H1 (cell line): ENCODE data around the gene RNF38. TPM values are rescaled to one million over a fixed set of nuclear protein-coding genes. Genes with fewer than 3 reads are reported as not detected.

Experiments
- CTCF ChIA-PET: fragments of 300-600 bp; sonication (Branson Sonifier 250); formaldehyde crosslinking; loops from one replicate; lab custom pipeline; 2021; ENCODE audit not compliant: partially characterized antibody; lab: Charles Lee
- POLR2A ChIA-PET: fragments of 300-600 bp; sonication (Branson Sonifier 250); formaldehyde crosslinking; loops from one replicate; lab custom pipeline; 2021; ENCODE audit warnings: inconsistent platforms; ENCODE audit not compliant: partially characterized antibody; lab: Charles Lee
- DNase-seq, 2 experiments: peaks; one replicate each; pipeline versions ENCODE4 v3.0.0 to v3.0.0-alpha.2; 2010 to 2022; ENCODE audit warnings: low spot score in 2 of 2, low read depth in 1 of 2, mixed read lengths in 1 of 2
- FAIRE-seq: peaks from 2 replicates; lab custom pipeline; 2011; peaks lifted over from hg19 to GRCh38; lab: Jason Lieb, UNC
- H2AFZ ChIP-seq: 2 replicates; pipeline ENCODE4 v1.8.1; 2012; ENCODE audit warnings: low read length, inconsistent platforms
- H2AK5ac ChIP-seq: 2 replicates; pipeline ENCODE4 v1.6.1; 2013; ENCODE audit warnings: low read depth, low read length
- H2BK120ac ChIP-seq: replicated peaks from 2 replicates; pipeline ENCODE3; 2013; ENCODE audit warnings: low read depth, low read length, inconsistent platforms
- H2BK12ac ChIP-seq: 2 replicates; pipeline ENCODE4 v1.6.1; 2013; ENCODE audit warnings: low read depth, low read length
- H2BK15ac ChIP-seq: 2 replicates; pipeline ENCODE4 v1.6.1; 2013; ENCODE audit warnings: low read length
- H2BK20ac ChIP-seq: 2 replicates; pipeline ENCODE4 v1.6.1; 2013; ENCODE audit warnings: low read length
- H2BK5ac ChIP-seq: 2 replicates; pipeline ENCODE4 v1.6.1; 2013; ENCODE audit warnings: low read depth, low read length
- H3K14ac ChIP-seq: 2 replicates; pipeline ENCODE4 v1.6.1; 2013; ENCODE audit warnings: inconsistent platforms; ENCODE audit not compliant: insufficient read length
- H3K18ac ChIP-seq: 2 replicates; pipeline ENCODE4 v1.6.1; 2013; ENCODE audit warnings: low read length; ENCODE audit errors: extremely low read depth
- H3K23ac ChIP-seq: 2 replicates; pipeline ENCODE4 v1.6.1; 2013; ENCODE audit warnings: inconsistent platforms; ENCODE audit not compliant: insufficient read length
- H3K23me2 ChIP-seq: 2 replicates; pipeline ENCODE4 v1.6.1; 2013; ENCODE audit warnings: low read depth, low read length
- H3K27ac ChIP-seq: 2 replicates; pipeline ENCODE4 v1.6.1; 2011; ENCODE audit warnings: low read depth, low read length, inconsistent platforms
- H3K27me3 ChIP-seq, 4 experiments: replicated peaks in 1 of 4; 1 replicate in 1 of 4; 2 replicates in 3 of 4; pipeline versions ENCODE4 v1.6.1 to v1.8.1; 2011 to 2013; ENCODE audit warnings: low read length in 3 of 4, mild to moderate bottlenecking in 3 of 4, inconsistent platforms in 2 of 4, mixed read lengths in 2 of 4, moderate library complexity in 1 of 4; ENCODE audit not compliant: control insufficient read depth in 3 of 4, insufficient read depth in 3 of 4; ENCODE audit errors: extremely low read depth in 1 of 4
- H3K36me3 ChIP-seq, 4 experiments: 2 replicates each; pipeline versions ENCODE4 v1.6.1 to v1.8.1; 2011 to 2013; ENCODE audit warnings: mild to moderate bottlenecking in 4 of 4, low read length in 3 of 4, moderate library complexity in 2 of 4, control low read depth in 1 of 4, inconsistent platforms in 1 of 4; ENCODE audit not compliant: insufficient read depth in 4 of 4, control insufficient read depth in 2 of 4
- H3K4ac ChIP-seq: replicated peaks from 2 replicates; pipeline ENCODE3; 2013; ENCODE audit warnings: low read length, low read depth, mixed read lengths, inconsistent platforms; ENCODE audit not compliant: insufficient read length
- H3K4me1 ChIP-seq, 4 experiments: replicated peaks in 1 of 4; 1 replicate in 1 of 4; 2 replicates in 3 of 4; pipeline versions ENCODE4 v1.6.1 to v1.8.1; 2011 to 2013; ENCODE audit warnings: low read length in 3 of 4, inconsistent platforms in 2 of 4, mixed read lengths in 1 of 4; ENCODE audit not compliant: insufficient read depth in 4 of 4, control insufficient read depth in 3 of 4
- H3K4me2 ChIP-seq, 2 experiments: 2 replicates each; pipeline versions ENCODE4 v1.6.1 to v1.8.1; 2011 to 2013; ENCODE audit warnings: low read depth in 2 of 2, low read length in 2 of 2, control low read depth in 1 of 2, inconsistent platforms in 1 of 2, mild to moderate bottlenecking in 1 of 2; ENCODE audit not compliant: insufficient read depth in 1 of 2
- H3K4me3 ChIP-seq, 4 experiments: fragments of 200-600, 300-600 bp in 1 of 4; sonication (generic), shearing (Covaris generic), sonication (Bioruptor Twin) in 1 of 4; 2 replicates each; pipeline versions ENCODE4 v1.5.1 to v1.8.1; 2011 to 2016; ENCODE audit warnings: low read length in 4 of 4, low read depth in 3 of 4, control low read depth in 2 of 4, inconsistent platforms in 2 of 4, mild to moderate bottlenecking in 2 of 4, mixed read lengths in 1 of 4, moderate library complexity in 1 of 4; ENCODE audit not compliant: insufficient read depth in 2 of 4; ENCODE audit errors: extremely low read depth in 1 of 4
- H3K56ac ChIP-seq: replicated peaks from 2 replicates; pipeline ENCODE3; 2013; ENCODE audit warnings: low read depth, mild to moderate bottlenecking, mixed read lengths, low read length, inconsistent platforms; ENCODE audit not compliant: insufficient read length
- H3K79me1 ChIP-seq: 2 replicates; pipeline ENCODE4 v1.6.1; 2013; ENCODE audit warnings: low read depth, low read length, control low read depth
- H3K79me2 ChIP-seq, 2 experiments: 2 replicates each; pipeline versions ENCODE4 v1.6.1 to v1.8.1; 2012 to 2013; ENCODE audit warnings: low read length in 2 of 2, mild to moderate bottlenecking in 2 of 2, inconsistent platforms in 1 of 2; ENCODE audit not compliant: insufficient read depth in 2 of 2, control insufficient read depth in 1 of 2
- H3K9ac ChIP-seq, 4 experiments: replicated peaks in 1 of 4; 1 replicate in 1 of 4; 2 replicates in 3 of 4; pipeline versions ENCODE4 v1.6.1 to v1.8.1; 2011 to 2013; ENCODE audit warnings: low read depth in 3 of 4, low read length in 3 of 4, control low read depth in 2 of 4, mild to moderate bottlenecking in 2 of 4, moderate library complexity in 2 of 4, inconsistent platforms in 1 of 4; ENCODE audit errors: extremely low read depth in 1 of 4
- H3K9me3 ChIP-seq, 2 experiments: 2 replicates each; pipeline versions ENCODE4 v1.6.1 to v1.8.1; 2012 to 2013; ENCODE audit warnings: mild to moderate bottlenecking in 2 of 2, moderate library complexity in 2 of 2, control low read depth in 1 of 2, inconsistent platforms in 1 of 2, low read depth in 1 of 2, low read length in 1 of 2, mixed read lengths in 1 of 2; ENCODE audit not compliant: insufficient read depth in 2 of 2
- H4K20me1 ChIP-seq, 2 experiments: replicated peaks in 1 of 2; 2 replicates each; pipeline versions ENCODE3 to v1.8.1; 2011 to 2013; ENCODE audit warnings: inconsistent platforms in 2 of 2, low read length in 2 of 2, mild to moderate bottlenecking in 1 of 2; ENCODE audit not compliant: insufficient read depth in 2 of 2, control insufficient read depth in 1 of 2
- H4K5ac ChIP-seq: 2 replicates; pipeline ENCODE4 v1.6.1; 2013; ENCODE audit warnings: low read length, low read depth, mixed read lengths, inconsistent platforms; ENCODE audit not compliant: insufficient read length
- H4K8ac ChIP-seq: 2 replicates; pipeline ENCODE4 v1.8.0; 2013; ENCODE audit warnings: mild to moderate bottlenecking, moderate library complexity, low read length, inconsistent platforms; ENCODE audit not compliant: insufficient read depth; ENCODE audit errors: extremely low read depth
- H4K91ac ChIP-seq: replicated peaks from 2 replicates; pipeline ENCODE3; 2013; ENCODE audit warnings: low read length, mixed read lengths, inconsistent platforms; ENCODE audit not compliant: insufficient read length
- ASH2L ChIP-seq: fragments of 200-600, 300-600 bp; sonication (generic); IDR thresholded peaks from one replicate; pipeline ENCODE4 v1.7.1; 2017; ENCODE audit warnings: low read length
- CEBPB ChIP-seq: IDR thresholded peaks from 2 replicates; pipeline ENCODE4 v1.6.1; 2012; ENCODE audit warnings: low read depth, low read length
- EP300 ChIP-seq, 2 experiments: IDR thresholded peaks; 1 replicate in 1 of 2; 2 replicates in 1 of 2; pipeline ENCODE4 v1.6.1; 2011 to 2012; ENCODE audit warnings: low read depth in 2 of 2, low read length in 2 of 2, mild to moderate bottlenecking in 2 of 2, borderline replicate concordance in 1 of 2, inconsistent platforms in 1 of 2, moderate library complexity in 1 of 2
- JUN ChIP-seq: IDR thresholded peaks from 2 replicates; pipeline ENCODE4 v1.6.1; 2011; ENCODE audit warnings: low read depth, mild to moderate bottlenecking, improper control_type of control experiment, low read length
- POLR2AphosphoS5 ChIP-seq: IDR thresholded peaks from 2 replicates; pipeline ENCODE4 v1.6.1; 2011; ENCODE audit warnings: low read depth, low read length
- SRF ChIP-seq: IDR thresholded peaks from 2 replicates; pipeline ENCODE4 v1.6.1; 2011; ENCODE audit warnings: mild to moderate bottlenecking, low read depth, low read length, moderate library complexity
- WGBS, 2 experiments: shearing (Covaris generic) in 1 of 2; methylation state at CpG; one replicate each; pipeline versions ENCODE4 v1.1.6 to v1.1.7; 2013 to 2015; ENCODE audit warnings: low lambda C conversion rate in 2 of 2, mixed read lengths in 2 of 2, inconsistent platforms in 1 of 2, low coverage in 1 of 2, missing lambda C conversion rate in 1 of 2; ENCODE audit not compliant: insufficient replicate concordance in 2 of 2, insufficient coverage in 1 of 2, insufficient read length in 1 of 2; ENCODE audit errors: extremely low coverage in 1 of 2, missing lambda C conversion rate in 1 of 2; 5-methylcytosine and 5-hydroxymethylcytosine counted together
- polyA plus RNA-seq, 7 experiments: library from polyadenylated mRNA; depleted of rRNA in 3 of 7; stranded (reverse) in 5 of 7; unstranded in 2 of 7; fragments of >200 nt in 5 of 7; fragments of 200-250 nt in 2 of 7; gene quantifications; 1 replicate in 5 of 7; 2 replicates in 1 of 7; 4 replicates in 1 of 7; pipeline versions ENCODE4 v1.2.1 to v1.2.3, GENCODE V29; 2011 to 2013; ENCODE audit warnings: missing spikeins in 2 of 7, mixed read lengths in 2 of 7
- total RNA-seq: library from RNA; stranded (reverse); fragmentation: NEBNext Ultra II Directional; extraction: Animal tissue kit (Norgen Biotek cat#: 25700); gene quantifications from 2 replicates; pipeline ENCODE4 v1.2.1, GENCODE V29; 2021
- TF ChIP-seq, protein P1 (sequence below): IDR thresholded peaks from 2 replicates; pipeline ENCODE4 v1.6.1; 2011; ENCODE audit warnings: low read length, improper control_type of control experiment
- TF ChIP-seq, protein P2 (sequence below): IDR thresholded peaks from 2 replicates; pipeline ENCODE4 v1.6.1; 2012; ENCODE audit warnings: low read length, inconsistent platforms

RNF38 gene
- total and polyA plus RNA-seq, 2 of the 8 experiments (the other 6 are each of a cell fraction or from before 2014, with no cell fraction given) = 54.9 to 60.9 TPM

DNA sequence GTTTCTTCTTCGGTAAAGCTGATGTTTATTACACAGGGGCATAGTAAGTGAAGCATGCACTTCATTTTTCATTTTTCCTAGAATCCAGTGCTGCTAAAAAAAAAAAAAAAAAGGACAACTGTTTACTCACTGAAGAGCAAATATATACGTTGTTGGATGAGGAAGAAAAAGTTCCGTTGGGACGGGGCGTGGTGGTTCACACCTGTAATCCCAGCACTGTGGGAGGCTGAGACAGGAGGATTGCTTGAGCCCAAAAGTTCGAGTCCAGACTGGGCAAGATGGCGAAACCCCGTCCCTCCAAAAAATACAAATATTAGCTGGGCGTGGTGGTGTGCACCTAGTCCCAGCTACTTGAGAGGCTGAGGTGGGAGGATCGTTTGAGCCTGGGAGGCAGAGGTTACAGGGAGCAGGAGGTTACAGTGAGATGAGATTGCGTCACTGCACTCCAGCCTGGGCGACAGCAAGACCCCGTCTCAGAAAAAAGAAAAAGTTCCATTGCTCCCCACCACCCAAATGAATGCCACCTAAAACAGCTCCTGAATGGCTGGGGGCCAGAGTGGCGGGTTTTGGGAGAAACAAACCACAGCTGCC is 81.8 kb downstream of the RNF38 start:
- Histone ChIP-seq H4K91ac (no peak overlapping the region), H3K14ac (no peak overlapping the region), H3K4me1 (peaks cover 2 to 23% (median 5%) of the 10 kb centered on the region in 4 experiments; a peak in 6 of 7 replicates), H3K4me3 (no peak overlapping the region), H3K36me3 (no peaks in the 10 kb centered on the region), H3K56ac (no peak overlapping the region), H2AFZ (no peak overlapping the region), H3K27me3 (no peaks in the 10 kb centered on the region), H3K9ac (no peak overlapping the region), H3K79me1 (no peaks in the 10 kb centered on the region), H3K79me2 (no peaks in the 10 kb centered on the region), H2BK20ac (no peak overlapping the region), H3K9me3 (no peaks in the 10 kb centered on the region), H2BK12ac (no peak overlapping the region), H3K23me2 (no peaks in the 10 kb centered on the region; the same call in 1 of the 2 replicates), H3K27ac (no peak overlapping the region), H3K4ac (no peak overlapping the region), H2BK15ac (no peak overlapping the region), H4K20me1 (no peaks in the 10 kb centered on the region), H2BK120ac (no peak overlapping the region), H4K8ac (no peak overlapping the region), H3K4me2 (0 out of 4 replicates have a peak overlapping the region, but pooled peaks of 1 of the 2 experiments have one; percentile 3), H3K23ac (no peak overlapping the region), H2AK5ac (no peak overlapping the region; the same call in 1 of the 2 replicates)
- FAIRE-seq (no peak), DNase-seq (no peak)
- ChIA-PET POLR2A (interaction anchor here (1.0 kb wide), 2 partner anchors 10 to 15 kb away, joined by 3 read pairs; no protein-coding TSS in a partner anchor), CTCF (interaction anchor here (1.1 to 5.1 kb wide), 5 partner anchors 9 to 59 kb away, joined by 3 to 45 read pairs (median 5); no protein-coding TSS in a partner anchor)
- 88% methylated on average over 14 of the region's 14 CpGs; no CpG with 5 or more reads in 1 of the 2 experiments for WGBS, 2 experiments
- no peak for TF ChIP-seq ASH2L
- TF ChIP-seq CEBPB = peak; percentile 54; the same call in 1 of the 2 replicates
- TF ChIP-seq POLR2AphosphoS5 = no peak
- no peak for TF ChIP-seq JUN
- TF ChIP-seq, protein P1, sequence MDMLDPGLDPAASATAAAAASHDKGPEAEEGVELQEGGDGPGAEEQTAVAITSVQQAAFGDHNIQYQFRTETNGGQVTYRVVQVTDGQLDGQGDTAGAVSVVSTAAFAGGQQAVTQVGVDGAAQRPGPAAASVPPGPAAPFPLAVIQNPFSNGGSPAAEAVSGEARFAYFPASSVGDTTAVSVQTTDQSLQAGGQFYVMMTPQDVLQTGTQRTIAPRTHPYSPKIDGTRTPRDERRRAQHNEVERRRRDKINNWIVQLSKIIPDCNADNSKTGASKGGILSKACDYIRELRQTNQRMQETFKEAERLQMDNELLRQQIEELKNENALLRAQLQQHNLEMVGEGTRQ = no peak
- TF ChIP-seq, protein P2, sequence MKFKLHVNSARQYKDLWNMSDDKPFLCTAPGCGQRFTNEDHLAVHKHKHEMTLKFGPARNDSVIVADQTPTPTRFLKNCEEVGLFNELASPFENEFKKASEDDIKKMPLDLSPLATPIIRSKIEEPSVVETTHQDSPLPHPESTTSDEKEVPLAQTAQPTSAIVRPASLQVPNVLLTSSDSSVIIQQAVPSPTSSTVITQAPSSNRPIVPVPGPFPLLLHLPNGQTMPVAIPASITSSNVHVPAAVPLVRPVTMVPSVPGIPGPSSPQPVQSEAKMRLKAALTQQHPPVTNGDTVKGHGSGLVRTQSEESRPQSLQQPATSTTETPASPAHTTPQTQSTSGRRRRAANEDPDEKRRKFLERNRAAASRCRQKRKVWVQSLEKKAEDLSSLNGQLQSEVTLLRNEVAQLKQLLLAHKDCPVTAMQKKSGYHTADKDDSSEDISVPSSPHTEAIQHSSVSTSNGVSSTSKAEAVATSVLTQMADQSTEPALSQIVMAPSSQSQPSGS = no peak
- TF ChIP-seq EP300 (IDR thresholded peaks at IDR 0.05; ENCODE audit: borderline replicate concordance in 1 of 2, low read depth in 2 of 2, low read length in 2 of 2) = no peak
- no peak for TF ChIP-seq SRF
- TF ChIP-seq, all 59 proteins: peak for 1
- Histone ChIP-seq H3K18ac (no peak overlapping the region; the same call in 1 of the 2 replicates), H2BK5ac (no peak overlapping the region), H4K5ac (no peak overlapping the region)
